ENCODE measurements around the gene RPL28.
A peak's percentile ranks its signal among the peaks of the same experiment; 100 is the strongest.
"Not testable (repeated sequence)": the region's sequence is repeated elsewhere in the genome, so short reads cannot be mapped to it uniquely, and the experiment has no call there.

The RPL28 gene

GRCh38 chr19:55405638-55406037 lies 19.9 kb downstream of the RPL28 start:
- Histone ChIP-seq H3K79me2 (ENCODE audit: control insufficient read depth, insufficient read depth, low read length, poor library complexity) (peaks cover 18% of the 10 kb centered on the region), H3K4ac (ENCODE audit: low read depth, low read length) (peak overlapping the region; percentile 22), H4K91ac (ENCODE audit: low read depth, low read length) (no peak overlapping the region), H2BK120ac (ENCODE audit: insufficient read depth, low read length, poor library complexity) (no peak overlapping the region), H4K12ac (ENCODE audit: low read depth, low read length) (no peak overlapping the region), H3K27me3 (ENCODE audit: insufficient read depth, low read length) (no peaks in the 10 kb centered on the region), H3K36me3 (ENCODE audit: control insufficient read depth in 1 of 2, insufficient read depth in 2 of 2, low read length in 2 of 2) (peaks cover 48 to 52% of the 10 kb centered on the region in 2 experiments), H3K9me3 (ENCODE audit: insufficient read depth, low read depth, low read length) (peaks cover 6% of the 10 kb centered on the region), H3K4me2 (ENCODE audit: low read length) (peak overlapping the region; percentile 73), H2BK12ac (ENCODE audit: low read length) (no peak overlapping the region), H3K23ac (ENCODE audit: low read length) (no peak overlapping the region), H3K14ac (ENCODE audit: low read length) (no peak overlapping the region), H2AK5ac (ENCODE audit: low read length) (no peak overlapping the region), H4K8ac (ENCODE audit: low read depth, low read length) (no peak overlapping the region), H3K4me1 (ENCODE audit: control insufficient read depth in 1 of 2, insufficient read depth in 2 of 2, low read length in 2 of 2) (peaks cover 12 to 19% of the 10 kb centered on the region in 2 experiments), H3K27ac (ENCODE audit: low read depth, low read length) (no peak overlapping the region), H3K18ac (ENCODE audit: low read length) (no peak overlapping the region), H3K4me3 (ENCODE audit: low read depth, low read length) (no peak overlapping the region), H3K79me1 (ENCODE audit: low read length) (peaks cover 12% of the 10 kb centered on the region), H3K9ac (ENCODE audit: low read length) (no peak overlapping the region), H2AFZ (ENCODE audit: insufficient read depth, low read length, poor library complexity) (no peak overlapping the region), H2BK5ac (ENCODE audit: low read depth, low read length, poor library complexity) (no peak overlapping the region)
- no CpG with 5 or more reads among the region's 5 CpGs for WGBS (ENCODE audit: extremely low coverage, insufficient coverage, insufficient read length)
- DNase-seq = no peak

- Histone ChIP-seq H3K14ac (ENCODE audit: low read length) (no peak overlapping the region), H4K8ac (ENCODE audit: low read depth, low read length) (no peak overlapping the region), H3K9me3 (ENCODE audit: insufficient read depth, low read depth, low read length) (peaks cover 6% of the 10 kb centered on the region), H4K12ac (ENCODE audit: low read depth, low read length) (no peak overlapping the region), H2BK120ac (ENCODE audit: insufficient read depth, low read length, poor library complexity) (no peak overlapping the region), H2BK12ac (ENCODE audit: low read length) (no peak overlapping the region), H3K18ac (ENCODE audit: low read length) (peak overlapping the region; percentile 28), H3K79me1 (ENCODE audit: low read length) (peaks cover 12% of the 10 kb centered on the region), H3K27me3 (ENCODE audit: insufficient read depth, low read length) (no peaks in the 10 kb centered on the region), H3K4me2 (ENCODE audit: low read length) (peak overlapping the region; percentile 73), H2AK5ac (ENCODE audit: low read length) (no peak overlapping the region), H3K23ac (ENCODE audit: low read length) (no peak overlapping the region), H3K4me3 (ENCODE audit: low read depth, low read length) (peak overlapping the region; percentile 88), H4K91ac (ENCODE audit: low read depth, low read length) (no peak overlapping the region), H3K36me3 (ENCODE audit: control insufficient read depth in 1 of 2, insufficient read depth in 2 of 2, low read length in 2 of 2) (peaks cover 43 to 47% of the 10 kb centered on the region in 2 experiments), H3K4me1 (ENCODE audit: control insufficient read depth in 1 of 2, insufficient read depth in 2 of 2, low read length in 2 of 2) (peaks cover 12 to 19% of the 10 kb centered on the region in 2 experiments), H3K4ac (ENCODE audit: low read depth, low read length) (peak overlapping the region; percentile 76), H2BK5ac (ENCODE audit: low read depth, low read length, poor library complexity) (no peak overlapping the region), H3K27ac (ENCODE audit: low read depth, low read length) (no peak overlapping the region), H3K9ac (ENCODE audit: low read length) (no peak overlapping the region), H3K79me2 (ENCODE audit: control insufficient read depth, insufficient read depth, low read length, poor library complexity) (peaks cover 18% of the 10 kb centered on the region), H2AFZ (ENCODE audit: insufficient read depth, low read length, poor library complexity) (peak overlapping the region; percentile 11)
- DNase-seq = no peak
- WGBS (ENCODE audit: extremely low coverage, insufficient coverage, insufficient read length) = no CpG with 5 or more reads among the region's 14 CpGs
These were observed 20.5 kb downstream of the RPL28 start for GRCh38 chr19:55406091-55406825.

GRCh38 chr19:55406826-55407549 lies 21.3 kb downstream of the RPL28 start:
- Histone ChIP-seq H3K9me3 (ENCODE audit: insufficient read depth, low read depth, low read length) (peaks cover 6% of the 10 kb centered on the region), H3K18ac (ENCODE audit: low read length) (peak overlapping the region; percentile 80), H3K27me3 (ENCODE audit: insufficient read depth, low read length) (no peaks in the 10 kb centered on the region), H3K4me1 (ENCODE audit: control insufficient read depth in 1 of 2, insufficient read depth in 2 of 2, low read length in 2 of 2) (peaks cover 12 to 19% of the 10 kb centered on the region in 2 experiments), H3K9ac (ENCODE audit: low read length) (peak overlapping the region; percentile 97), H3K4ac (ENCODE audit: low read depth, low read length) (peak overlapping the region; percentile 95), H3K79me1 (ENCODE audit: low read length) (peaks cover 12% of the 10 kb centered on the region), H3K27ac (ENCODE audit: low read depth, low read length) (peak overlapping the region; percentile 94), H2AFZ (ENCODE audit: insufficient read depth, low read length, poor library complexity) (no peak overlapping the region), H4K12ac (ENCODE audit: low read depth, low read length) (peak overlapping the region; percentile 38), H2BK5ac (ENCODE audit: low read depth, low read length, poor library complexity) (peak overlapping the region; percentile 67), H3K23ac (ENCODE audit: low read length) (no peak overlapping the region), H3K14ac (ENCODE audit: low read length) (peak overlapping the region; percentile 90), H3K36me3 (ENCODE audit: control insufficient read depth in 1 of 2, insufficient read depth in 2 of 2, low read length in 2 of 2) (peaks cover 36 to 40% of the 10 kb centered on the region in 2 experiments), H4K91ac (ENCODE audit: low read depth, low read length) (peak overlapping the region; percentile 98), H2BK12ac (ENCODE audit: low read length) (no peak overlapping the region), H4K8ac (ENCODE audit: low read depth, low read length) (peak overlapping the region; percentile 75), H2AK5ac (ENCODE audit: low read length) (peak overlapping the region; percentile 64), H3K4me2 (ENCODE audit: low read length) (peak overlapping the region; percentile 73), H2BK120ac (ENCODE audit: insufficient read depth, low read length, poor library complexity) (peak overlapping the region; percentile 85), H3K79me2 (ENCODE audit: control insufficient read depth, insufficient read depth, low read length, poor library complexity) (peaks cover 18% of the 10 kb centered on the region), H3K4me3 (ENCODE audit: low read depth, low read length) (peak overlapping the region; percentile 88)
- peak; percentile 51 to 65 for DNase-seq
- WGBS (ENCODE audit: extremely low coverage, insufficient coverage, insufficient read length) = no CpG with 5 or more reads among the region's 35 CpGs

GRCh38 chr19:55407550-55407799 lies 21.7 kb downstream of the RPL28 start, which contains the start of gene UBE2S:
UBE2S (minus strand) TSS chr19:55407788; CDS start chr19:55407589, 199 bp downstream.
- Histone ChIP-seq H3K36me3 (ENCODE audit: control insufficient read depth in 1 of 2, insufficient read depth in 2 of 2, low read length in 2 of 2) (peaks cover 31 to 35% of the 10 kb centered on the region in 2 experiments), H3K27ac (ENCODE audit: low read depth, low read length) (peak within 1 kb of the TSS; percentile 94), H3K9ac (ENCODE audit: low read length) (peak within 1 kb of the TSS; percentile 97), H4K8ac (ENCODE audit: low read depth, low read length) (peak within 1 kb of the TSS; percentile 97), H2BK120ac (ENCODE audit: insufficient read depth, low read length, poor library complexity) (peak within 1 kb of the TSS; percentile 89), H2BK5ac (ENCODE audit: low read depth, low read length, poor library complexity) (peak within 1 kb of the TSS; percentile 88), H3K4ac (ENCODE audit: low read depth, low read length) (peak within 1 kb of the TSS; percentile 95), H3K4me3 (ENCODE audit: low read depth, low read length) (peak within 1 kb of the TSS; percentile 88), H4K91ac (ENCODE audit: low read depth, low read length) (peak within 1 kb of the TSS; percentile 98), H2AK5ac (ENCODE audit: low read length) (peak within 1 kb of the TSS; percentile 95), H3K18ac (ENCODE audit: low read length) (peak within 1 kb of the TSS; percentile 91), H2BK12ac (ENCODE audit: low read length) (peak within 1 kb of the TSS; percentile 33), H3K4me1 (ENCODE audit: control insufficient read depth in 1 of 2, insufficient read depth in 2 of 2, low read length in 2 of 2) (peaks cover 12 to 19% of the 10 kb centered on the region in 2 experiments), H3K79me1 (ENCODE audit: low read length) (peaks cover 12% of the 10 kb centered on the region), H2AFZ (ENCODE audit: insufficient read depth, low read length, poor library complexity) (peak within 1 kb of the TSS; percentile 82), H3K14ac (ENCODE audit: low read length) (peak within 1 kb of the TSS; percentile 96), H4K12ac (ENCODE audit: low read depth, low read length) (peak within 1 kb of the TSS; percentile 95), H3K4me2 (ENCODE audit: low read length) (peak within 1 kb of the TSS; percentile 73), H3K79me2 (ENCODE audit: control insufficient read depth, insufficient read depth, low read length, poor library complexity) (peaks cover 18% of the 10 kb centered on the region)
- H3K9me3 ChIP-seq (ENCODE audit: insufficient read depth, low read depth, low read length); H3K27me3 ChIP-seq (ENCODE audit: insufficient read depth, low read length); DNase-seq; H3K23ac ChIP-seq (ENCODE audit: low read length): not testable (repeated sequence)
- WGBS (ENCODE audit: extremely low coverage, insufficient coverage, insufficient read length) = no CpG with 5 or more reads among the region's 36 CpGs
